Liver (tissue), 9 donors: ENCODE measurements around the gene LURAP1L. TPM values are rescaled to one million over a fixed set of nuclear protein-coding genes. Genes with fewer than 3 reads are reported as not detected.

Source experiments
- DNase-seq: peaks from one replicate; pipeline ENCODE4 v3.0.0-alpha.2; 2017; ENCODE audit warnings: low spot score
- H3K27ac ChIP-seq, 2 donors: one replicate each; pipeline ENCODE4 v1.7.0; 2013; ENCODE audit warnings: inconsistent platforms in 2 of 2, low read length in 2 of 2, control low read depth in 1 of 2, low read depth in 1 of 2, mild to moderate bottlenecking in 1 of 2
- H3K27me3 ChIP-seq, 4 donors: one replicate each; pipeline versions ENCODE4 v1.6.1 to v1.7.0; 2013; ENCODE audit warnings: low read length in 3 of 4, inconsistent platforms in 1 of 4, mild to moderate bottlenecking in 1 of 4, moderate library complexity in 1 of 4; ENCODE audit not compliant: control insufficient read depth in 4 of 4, insufficient read depth in 4 of 4
- H3K36me3 ChIP-seq, 4 donors: one replicate each; pipeline versions ENCODE4 v1.6.1 to v1.7.0; 2013; ENCODE audit warnings: low read length in 3 of 4, mild to moderate bottlenecking in 3 of 4, low read depth in 1 of 4, moderate library complexity in 1 of 4; ENCODE audit not compliant: control insufficient read depth in 4 of 4, insufficient read depth in 3 of 4
- H3K4me1 ChIP-seq, 4 donors: one replicate each; pipeline versions ENCODE4 v1.6.1 to v1.7.0; 2013; ENCODE audit warnings: low read length in 3 of 4, mild to moderate bottlenecking in 3 of 4, moderate library complexity in 1 of 4; ENCODE audit not compliant: control insufficient read depth in 4 of 4, insufficient read depth in 4 of 4
- H3K4me3 ChIP-seq, 3 donors: one replicate each; pipeline versions ENCODE4 v1.6.1 to v1.7.0; 2013; ENCODE audit warnings: low read length in 3 of 3, control low read depth in 1 of 3, low read depth in 1 of 3, mild to moderate bottlenecking in 1 of 3
- H3K9ac ChIP-seq, 2 donors: one replicate each; pipeline ENCODE4 v1.7.0; 2013; ENCODE audit warnings: low read length in 2 of 2, mild to moderate bottlenecking in 2 of 2, moderate library complexity in 2 of 2, control low read depth in 1 of 2, low read depth in 1 of 2
- H3K9me3 ChIP-seq, 4 donors: one replicate each; pipeline versions ENCODE4 v1.6.1 to v1.7.0; 2013; ENCODE audit warnings: low read length in 3 of 4; ENCODE audit not compliant: control insufficient read depth in 4 of 4
- FOXA1 ChIP-seq: IDR thresholded peaks from 2 replicates; pipeline ENCODE4 v1.6.1; 2016; ENCODE audit warnings: antibody characterized with exemption
- FOXA2 ChIP-seq: IDR thresholded peaks from 2 replicates; pipeline ENCODE4 v1.6.1; 2016; ENCODE audit warnings: antibody characterized with exemption
- GABPA ChIP-seq, 2 donors: IDR thresholded peaks in 1 of 2; conservative IDR thresholded peaks in 1 of 2; 2 replicates each; pipeline ENCODE4 v1.6.1; 2016; ENCODE audit warnings: antibody characterized with exemption in 2 of 2, mild to moderate bottlenecking in 1 of 2, moderate library complexity in 1 of 2
- HNF4A ChIP-seq, 2 donors: conservative IDR thresholded peaks; 2 replicates each; pipeline ENCODE4 v1.6.1; 2016; ENCODE audit warnings: antibody characterized with exemption in 2 of 2, mild to moderate bottlenecking in 2 of 2
- HNF4G ChIP-seq: IDR thresholded peaks from 2 replicates; pipeline ENCODE4 v1.6.1; 2016; ENCODE audit warnings: antibody characterized with exemption
- JUND ChIP-seq, 2 donors: IDR thresholded peaks; 2 replicates each; pipeline ENCODE4 v1.6.1; 2016; ENCODE audit warnings: antibody characterized with exemption in 2 of 2
- MAX ChIP-seq: IDR thresholded peaks from 2 replicates; pipeline ENCODE4 v1.6.1; 2016; ENCODE audit warnings: antibody characterized with exemption
- NR2F2 ChIP-seq: IDR thresholded peaks from 2 replicates; pipeline ENCODE4 v1.6.1; 2016; ENCODE audit warnings: antibody characterized with exemption
- RAD21 ChIP-seq, 2 donors: IDR thresholded peaks; 2 replicates each; pipeline ENCODE4 v1.6.1; 2016; ENCODE audit warnings: antibody characterized with exemption in 2 of 2, mild to moderate bottlenecking in 2 of 2
- REST ChIP-seq: IDR thresholded peaks from 2 replicates; pipeline ENCODE4 v1.6.1; 2016; ENCODE audit warnings: antibody characterized with exemption, mild to moderate bottlenecking
- RXRA ChIP-seq, 2 donors: IDR thresholded peaks; 2 replicates each; pipeline ENCODE4 v1.6.1; 2017 to 2018; ENCODE audit warnings: antibody characterized with exemption in 2 of 2, mild to moderate bottlenecking in 1 of 2
- SP1 ChIP-seq: IDR thresholded peaks from 2 replicates; pipeline ENCODE4 v1.6.1; 2018; ENCODE audit warnings: antibody characterized with exemption, mild to moderate bottlenecking
- TAF1 ChIP-seq: conservative IDR thresholded peaks from 2 replicates; pipeline ENCODE4 v1.6.1; 2016; ENCODE audit warnings: antibody characterized with exemption, mild to moderate bottlenecking
- YY1 ChIP-seq: IDR thresholded peaks from 2 replicates; pipeline ENCODE4 v1.6.1; 2016; ENCODE audit warnings: antibody characterized with exemption, mild to moderate bottlenecking
- ZBTB33 ChIP-seq: IDR thresholded peaks from 2 replicates; pipeline ENCODE4 v1.6.1; 2016; ENCODE audit warnings: antibody characterized with exemption
- WGBS: extraction: QIAGEN DNeasy Blood & Tissue Kit; methylation state at CpG from one replicate; pipeline ENCODE4 v1.1.7; 2013; 5-methylcytosine and 5-hydroxymethylcytosine counted together
- polyA plus RNA-seq, 2 donors: library from polyadenylated mRNA; stranded (reverse) in 1 of 2; unstranded in 1 of 2; fragments of 200-250 nt in 1 of 2; fragments of >200 nt in 1 of 2; fragmentation: Nextera tagmentation in 1 of 2; extraction: Ambion mirVana in 1 of 2; gene quantifications; one replicate each; pipeline versions ENCODE4 v1.2.1 to v1.2.3, GENCODE V29; 2013 to 2015
- total RNA-seq, 2 donors: library from RNA; depleted of rRNA; stranded (reverse); fragments of >200 nt; gene quantifications; one replicate each; pipeline ENCODE4 v1.2.3, GENCODE V29; 2014
- TF ChIP-seq, protein P1 (sequence below): IDR thresholded peaks from 2 replicates; pipeline ENCODE4 v1.6.1; 2016; ENCODE audit warnings: antibody characterized with exemption
- TF ChIP-seq, protein P2 (sequence below): fragments of 150-350 bp; IDR thresholded peaks from 2 replicates; pipeline ENCODE4 v1.5.1; 2017; ENCODE audit warnings: improper control_type of control experiment, low read depth, low read length; ENCODE audit not compliant: missing input control
- donor health status: healthy.
- donor health status: healthy.
- donor health status: healthy.
- donor health status: healthy.
- donor health status: healthy.

Gene LURAP1L
- total and polyA plus RNA-seq, 4 donors = 4.2 to 18.6 (median 8.9) TPM

- H3K36me3 ChIP-seq = no peaks in the 10 kb centered on the region
- peak overlapping the region; percentile 11 to 40 for H3K27ac ChIP-seq
- peaks cover 0 to 35% (median 10%) of the 10 kb centered on the region in 4 donors for H3K4me1 ChIP-seq
- DNase-seq = no peak
- H3K4me3 ChIP-seq = no peak overlapping the region
- H3K9ac ChIP-seq = no peak overlapping the region
- TF ChIP-seq TAF1 (no peak), RAD21 (IDR thresholded peaks at IDR 0.05) (no peak), FOXA1 (no peak), SP1 (no peak), NR2F2 (no peak), JUND (IDR thresholded peaks at IDR 0.05) (no peak), ZBTB33 (no peak), MAX (no peak), RXRA (IDR thresholded peaks at IDR 0.05) (no peak), GABPA (IDR thresholded peaks at IDR 0.05 in 1 of 2, conservative IDR thresholded peaks at IDR 0.05 in 1 of 2) (no peak), HNF4G (no peak), FOXA2 (no peak), HNF4A (conservative IDR thresholded peaks at IDR 0.05) (no peak)
- TF ChIP-seq, protein P1, sequence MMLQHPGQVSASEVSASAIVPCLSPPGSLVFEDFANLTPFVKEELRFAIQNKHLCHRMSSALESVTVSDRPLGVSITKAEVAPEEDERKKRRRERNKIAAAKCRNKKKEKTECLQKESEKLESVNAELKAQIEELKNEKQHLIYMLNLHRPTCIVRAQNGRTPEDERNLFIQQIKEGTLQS = no peak
- TF ChIP-seq, protein P2, sequence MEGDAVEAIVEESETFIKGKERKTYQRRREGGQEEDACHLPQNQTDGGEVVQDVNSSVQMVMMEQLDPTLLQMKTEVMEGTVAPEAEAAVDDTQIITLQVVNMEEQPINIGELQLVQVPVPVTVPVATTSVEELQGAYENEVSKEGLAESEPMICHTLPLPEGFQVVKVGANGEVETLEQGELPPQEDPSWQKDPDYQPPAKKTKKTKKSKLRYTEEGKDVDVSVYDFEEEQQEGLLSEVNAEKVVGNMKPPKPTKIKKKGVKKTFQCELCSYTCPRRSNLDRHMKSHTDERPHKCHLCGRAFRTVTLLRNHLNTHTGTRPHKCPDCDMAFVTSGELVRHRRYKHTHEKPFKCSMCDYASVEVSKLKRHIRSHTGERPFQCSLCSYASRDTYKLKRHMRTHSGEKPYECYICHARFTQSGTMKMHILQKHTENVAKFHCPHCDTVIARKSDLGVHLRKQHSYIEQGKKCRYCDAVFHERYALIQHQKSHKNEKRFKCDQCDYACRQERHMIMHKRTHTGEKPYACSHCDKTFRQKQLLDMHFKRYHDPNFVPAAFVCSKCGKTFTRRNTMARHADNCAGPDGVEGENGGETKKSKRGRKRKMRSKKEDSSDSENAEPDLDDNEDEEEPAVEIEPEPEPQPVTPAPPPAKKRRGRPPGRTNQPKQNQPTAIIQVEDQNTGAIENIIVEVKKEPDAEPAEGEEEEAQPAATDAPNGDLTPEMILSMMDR = no peak
- H3K9me3 ChIP-seq = no peaks in the 10 kb centered on the region
- 94% methylated on average over 3 of the region's 3 CpGs for WGBS
- H3K27me3 ChIP-seq = no peaks in the 10 kb centered on the region
Measured at GRCh38 chr9:12811935-12812334, 37.1 kb downstream of the LURAP1L start.

DNA sequence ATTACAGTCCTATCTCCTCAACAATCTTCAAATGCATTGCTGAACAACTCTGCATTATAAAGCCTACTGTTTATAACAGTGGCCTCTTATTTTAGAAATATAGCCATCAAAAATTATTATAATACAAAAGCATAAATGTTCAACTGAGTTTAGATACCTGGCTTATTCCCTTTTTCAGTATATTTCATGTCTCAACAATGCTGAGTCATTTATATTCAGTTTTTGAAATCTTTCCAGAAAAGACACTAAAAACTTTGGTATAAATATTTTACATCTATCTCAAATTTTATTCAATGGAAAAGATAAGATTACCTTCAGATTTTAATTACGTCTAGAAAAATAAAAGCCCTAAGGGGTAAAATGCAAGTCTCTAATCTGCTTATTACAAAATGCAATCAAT is 37.9 kb downstream of the LURAP1L start:
- TF ChIP-seq RXRA (IDR thresholded peaks at IDR 0.05) = no peak
- TF ChIP-seq, protein P2 = no peak
- TF ChIP-seq ZBTB33 = no peak
- TF ChIP-seq FOXA1 = no peak
- no peak for TF ChIP-seq YY1
- TF ChIP-seq TAF1 = no peak
- TF ChIP-seq HNF4G = no peak
- TF ChIP-seq REST = no peak
- no peak for TF ChIP-seq GABPA (IDR thresholded peaks at IDR 0.05 in 1 of 2, conservative IDR thresholded peaks at IDR 0.05 in 1 of 2)
- TF ChIP-seq RAD21 (IDR thresholded peaks at IDR 0.05) = no peak
- Histone ChIP-seq H3K27ac (peak overlapping the region; percentile 11 to 40), H3K4me3 (no peak overlapping the region), H3K9ac (peak overlapping the region in 1 of 2 donors; percentile 66), H3K27me3 (no peaks in the 10 kb centered on the region), H3K4me1 (peaks cover 4 to 43% (median 14%) of the 10 kb centered on the region in 4 donors), H3K36me3 (no peaks in the 10 kb centered on the region), H3K9me3 (no peaks in the 10 kb centered on the region)
- 35% methylated on average over 1 of the region's 1 CpG for WGBS
- DNase-seq = no peak
